SH-SY5Y (cell line): ENCODE data around the gene TMPRSS6.

ENCODE experiments used
- GATA2 ChIP-seq: IDR thresholded peaks from 2 replicates; pipeline ENCODE4 v1.6.1; 2011; ENCODE audit warnings: mild to moderate bottlenecking, low read depth, low read length
- GATA3 ChIP-seq: IDR thresholded peaks from 2 replicates; pipeline ENCODE4 v1.6.1; 2011; ENCODE audit warnings: low read depth, mild to moderate bottlenecking, low read length, moderate library complexity

GRCh38 chr22:37025500-37026070 lies 83.9 kb downstream of the TMPRSS6 start:
- TF ChIP-seq GATA3, result no peak
- TF ChIP-seq GATA2, result no peak
